GM04504 (cell line): ENCODE measurements around the gene CHRNG.

Experiments
- DNase-seq: peaks from one replicate; pipeline ENCODE4 v3.0.0-alpha.2; 2012; ENCODE audit warnings: low read depth

Gene CHRNG

GRCh38 chr2:232506709-232507108 lies 32.8 kb upstream of the CHRNG start:
- DNase-seq = no peak

GRCh38 chr2:232508251-232508650 lies 31.2 kb upstream of the CHRNG start:
- DNase-seq = no peak

GRCh38 chr2:232511336-232511890 lies 28.1 kb upstream of the CHRNG start:
- no peak for DNase-seq

- DNase-seq = no peak
These were observed 26.9 kb upstream of the CHRNG start for GRCh38 chr2:232512602-232513001.

- no peak for DNase-seq
These were observed 26.1 kb upstream of the CHRNG start for GRCh38 chr2:232513353-232513752.

GRCh38 chr2:232515639-232516038 lies 23.9 kb upstream of the CHRNG start:
- no peak for DNase-seq

GRCh38 chr2:232516551-232516950 lies 22.9 kb upstream of the CHRNG start:
- no peak for DNase-seq

GRCh38 chr2:232518844-232519243 lies 20.6 kb upstream of the CHRNG start:
- no peak for DNase-seq

- no peak for DNase-seq
These were observed 19.7 kb upstream of the CHRNG start, which contains the start of gene PRSS56 for GRCh38 chr2:232519581-232520438. Gene PRSS56 (plus strand): TSS chr2:232520388. CDS start chr2:232520599, 211 bp downstream.

- DNase-seq = no peak
These were observed 19.0 kb upstream of the CHRNG start for GRCh38 chr2:232520489-232520888.

GRCh38 chr2:232521098-232521497 lies 18.4 kb upstream of the CHRNG start:
- no peak for DNase-seq

- no peak for DNase-seq
These were observed 17.4 kb upstream of the CHRNG start for GRCh38 chr2:232521959-232522622.

GRCh38 chr2:232522623-232523401 lies 16.7 kb upstream of the CHRNG start:
- no peak for DNase-seq

- DNase-seq = no peak
These were observed 16.1 kb upstream of the CHRNG start for GRCh38 chr2:232523402-232523681.

GRCh38 chr2:232523682-232524597 lies 15.6 kb upstream of the CHRNG start:
- DNase-seq = no peak

GRCh38 chr2:232524771-232525170 lies 14.7 kb upstream of the CHRNG start:
- DNase-seq = no peak

- DNase-seq = no peak
These were observed 14.3 kb upstream of the CHRNG start for GRCh38 chr2:232525199-232525598.

- DNase-seq = no peak
These were observed 13.6 kb upstream of the CHRNG start, which contains the start of gene CHRND for GRCh38 chr2:232525791-232526371. Gene CHRND (plus strand): TSS chr2:232526160. CDS start chr2:232526216, 56 bp downstream.

GRCh38 chr2:232526372-232526941 lies 13.0 kb upstream of the CHRNG start:
- no peak for DNase-seq

- no peak for DNase-seq
These were observed 11.5 kb upstream of the CHRNG start for GRCh38 chr2:232527905-232528470.
